ENCODE data around the gene PRDM16.

PRDM16 gene

GRCh38 chr1:3056641-3057040 lies 12.4 kb upstream of the PRDM16 start:
- DNase-seq = no peak

- no peak for DNase-seq
Measured at GRCh38 chr1:3058263-3059030, 10.6 kb upstream of the PRDM16 start.

- DNase-seq = no peak
Measured at GRCh38 chr1:3060127-3060526, 8.9 kb upstream of the PRDM16 start.

- peak; percentile 17 for DNase-seq
Measured at GRCh38 chr1:3060601-3061551, 8.1 kb upstream of the PRDM16 start.

GRCh38 chr1:3061566-3061965 lies 7.4 kb upstream of the PRDM16 start:
- no peak for DNase-seq

- no peak for DNase-seq
Measured at GRCh38 chr1:3061981-3062615, 6.9 kb upstream of the PRDM16 start.

GRCh38 chr1:3062616-3063378 lies 6.2 kb upstream of the PRDM16 start:
- no peak for DNase-seq

GRCh38 chr1:3063379-3064295 lies 5.4 kb upstream of the PRDM16 start:
- DNase-seq = no peak

- no peak for DNase-seq
Measured at GRCh38 chr1:3064296-3064850, 4.6 kb upstream of the PRDM16 start.

- no peak for DNase-seq
Measured at GRCh38 chr1:3064901-3065300, 4.1 kb upstream of the PRDM16 start.

GRCh38 chr1:3065396-3065795 lies 3.6 kb upstream of the PRDM16 start:
- no peak for DNase-seq

- DNase-seq = no peak
Measured at GRCh38 chr1:3065797-3066196, 3.2 kb upstream of the PRDM16 start.

GRCh38 chr1:3066250-3066711 lies 2.7 kb upstream of the PRDM16 start:
- no peak for DNase-seq

- no peak for DNase-seq
Measured at GRCh38 chr1:3066826-3067225, 2.2 kb upstream of the PRDM16 start.

- DNase-seq = no peak
Measured at GRCh38 chr1:3067301-3067670, 1.7 kb upstream of the PRDM16 start.

GRCh38 chr1:3067671-3068563 lies 1.1 kb upstream of the PRDM16 start:
- no peak for DNase-seq

- peak; percentile 70 for DNase-seq
Measured at GRCh38 chr1:3069491-3070308, 697 bp downstream of the PRDM16 start.

- DNase-seq = no peak
Measured at GRCh38 chr1:3070309-3070643, 1.3 kb downstream of the PRDM16 start.
